GM18951 (cell line): ENCODE measurements around the gene HLA-A.

ENCODE experiments used
- POLR2A ChIP-seq: IDR thresholded peaks from 4 replicates; pipeline ENCODE4 v1.6.1; 2011; ENCODE audit warnings: mild to moderate bottlenecking; ENCODE audit not compliant: insufficient read length, insufficient read depth; ENCODE audit errors: extremely low read depth
- in situ Hi-C: fragments of 300-500 bp; cut with MboI; formaldehyde crosslinking; loops from one replicate; pipeline ENCODE4 v1.12.0; 2022; ENCODE audit warnings: low sequenced_read_pairs, mixed read lengths, inconsistent platforms; ENCODE audit not compliant: unreplicated experiment

The HLA-A gene

GRCh38 chr6:29942275-29943052, at the start of gene HLA-A:
HLA-A (plus strand) TSS chr6:29942532; CDS start chr6:29942554, 22 bp downstream.
- TF ChIP-seq POLR2A, result peak; percentile 80
- in situ Hi-C loops, result no loop called here

- TF ChIP-seq POLR2A, result no peak
- in situ Hi-C loops, result no loop called here
Measured at GRCh38 chr6:29892696-29893095, 49.6 kb upstream of the HLA-A start.

- TF ChIP-seq POLR2A, result no peak
- in situ Hi-C loops, result no loop called here
Measured at GRCh38 chr6:29899281-29899680, 43.1 kb upstream of the HLA-A start.

- no peak for TF ChIP-seq POLR2A
- in situ Hi-C loops, result no loop called here
Measured at GRCh38 chr6:29905286-29905685, 37.0 kb upstream of the HLA-A start.

- in situ Hi-C loops, result no loop called here
Measured at GRCh38 chr6:29907637-29908340, 34.5 kb upstream of the HLA-A start.

GRCh38 chr6:29908341-29908662, 34.0 kb upstream of the HLA-A start:
- TF ChIP-seq POLR2A, result no peak
- in situ Hi-C loops, result no loop called here

More at GRCh38 chr6:29907637-29908340, 34.5 kb upstream of the HLA-A start:
- no peak for TF ChIP-seq POLR2A

- in situ Hi-C loops, result no loop called here
- no peak for TF ChIP-seq POLR2A
Measured at GRCh38 chr6:29908710-29909109, 33.6 kb upstream of the HLA-A start.

- in situ Hi-C loops, result no loop called here
Measured at GRCh38 chr6:29909985-29910384, 32.3 kb upstream of the HLA-A start.

GRCh38 chr6:29912840-29913239, 29.5 kb upstream of the HLA-A start:
- TF ChIP-seq POLR2A, result no peak
- in situ Hi-C loops, result no loop called here

More at GRCh38 chr6:29909985-29910384, 32.3 kb upstream of the HLA-A start:
- no peak for TF ChIP-seq POLR2A

- no peak for TF ChIP-seq POLR2A
- in situ Hi-C loops, result no loop called here
Measured at GRCh38 chr6:29916741-29917140, 25.6 kb upstream of the HLA-A start.

GRCh38 chr6:29917857-29918256, 24.5 kb upstream of the HLA-A start:
- in situ Hi-C loops, result no loop called here

GRCh38 chr6:29919506-29920445, 22.6 kb upstream of the HLA-A start:
- in situ Hi-C loops, result no loop called here
- TF ChIP-seq POLR2A, result no peak

More at GRCh38 chr6:29917857-29918256, 24.5 kb upstream of the HLA-A start:
- no peak for TF ChIP-seq POLR2A

GRCh38 chr6:29924287-29924686, 18.0 kb upstream of the HLA-A start:
- TF ChIP-seq POLR2A, result no peak
- in situ Hi-C loops, result no loop called here
